Measurements from ENCODE around the gene KMT2B. TPM values are rescaled to one million over a fixed set of nuclear protein-coding genes. Genes with fewer than 3 reads are reported as not detected.

The KMT2B gene
- total RNA-seq, 4 donors from 2014 or later, result 33.1 to 74.7 (median 42.0) TPM

Other genes with a start within 250 kb of the KMT2B start
- over 10,000 TPM; 10,097 to 21,423 (median 15,501) TPM for gene KRTDAP, start 227.5 kb upstream of the KMT2B start, total RNA-seq
- gene DMKN, start 204.4 kb upstream of the KMT2B start, total RNA-seq, result 1,000 to 10,000 TPM; 5,221 to 8,616 (median 5,967) TPM
- 1,000 to 10,000 TPM; 1,839 to 3,070 (median 2,379) TPM for gene SBSN, start 189.7 kb upstream of the KMT2B start, total RNA-seq
- 1 to 10 TPM; 6.0 to 7.3 (median 6.2) TPM for gene GAPDHS, start 184.5 kb upstream of the KMT2B start, total RNA-seq
- gene TMEM147, start 172.4 kb upstream of the KMT2B start, total RNA-seq, result 100 to 1,000 TPM; 102 to 158 (median 130) TPM
- gene ATP4A, start 154.3 kb upstream of the KMT2B start, total RNA-seq, result not detected
- not detected for gene PMIS2, start 131.8 kb upstream of the KMT2B start, total RNA-seq
- gene HAUS5, start 105.3 kb upstream of the KMT2B start, total RNA-seq, result 10 to 100 TPM in 3 of 4 donors, 1 to 10 TPM in 1; 8.9 to 15.7 (median 12.2) TPM
- gene RBM42, start 89.0 kb upstream of the KMT2B start, total RNA-seq, result 10 to 100 TPM; 64.1 to 82.4 (median 75.5) TPM
- 1 to 10 TPM in 3 of 4 donors, not detected in 1; 1.2 to 1.8 (median 1.6) TPM for gene ETV2, start 76.3 kb upstream of the KMT2B start, total RNA-seq
- 100 to 1,000 TPM; 266 to 629 (median 309) TPM for gene COX6B1, start 69.7 kb upstream of the KMT2B start, total RNA-seq
- 10 to 100 TPM in 2 of 4 donors, 1 to 10 TPM in 2; 5.1 to 45.2 (median 16.5) TPM for gene UPK1A, start 51.5 kb upstream of the KMT2B start, total RNA-seq
- gene ZBTB32, start 13.4 kb upstream of the KMT2B start, total RNA-seq, result not detected
- gene IGFLR1, start 24.4 kb downstream of the KMT2B start, total RNA-seq, result 10 to 100 TPM in 1 of 4 donors, 1 to 10 TPM in 3; 1.4 to 11.3 (median 5.1) TPM
- 10 to 100 TPM; 12.6 to 20.0 (median 18.5) TPM for gene U2AF1L4, start 27.4 kb downstream of the KMT2B start, total RNA-seq
- 10 to 100 TPM; 13.7 to 47.4 (median 30.8) TPM for gene PSENEN, start 27.6 kb downstream of the KMT2B start, total RNA-seq
- 10 to 100 TPM in 2 of 4 donors, 1 to 10 TPM in 2; 4.7 to 15.0 (median 10.3) TPM for gene LIN37, start 30.6 kb downstream of the KMT2B start, total RNA-seq
- gene HSPB6, start 39.0 kb downstream of the KMT2B start, total RNA-seq, result 1 to 10 TPM; 2.5 to 9.4 (median 3.9) TPM
- gene PROSER3, start 40.2 kb downstream of the KMT2B start, total RNA-seq, result 10 to 100 TPM in 3 of 4 donors, 1 to 10 TPM in 1; 9.2 to 20.4 (median 12.9) TPM
- gene ARHGAP33, start 57.6 kb downstream of the KMT2B start, total RNA-seq, result 10 to 100 TPM in 2 of 4 donors, 1 to 10 TPM in 2; 3.6 to 25.7 (median 13.8) TPM
- not detected for gene PRODH2, start 94.8 kb downstream of the KMT2B start, total RNA-seq
- not detected for gene NPHS1, start 134.5 kb downstream of the KMT2B start, total RNA-seq
- under 1 TPM in 1 of 4 donors, not detected in 3; 0.32 TPM for gene KIRREL2, start 138.9 kb downstream of the KMT2B start, total RNA-seq
- 1 to 10 TPM; 1.6 to 5.6 (median 2.3) TPM for gene APLP1, start 150.6 kb downstream of the KMT2B start, total RNA-seq
- gene NFKBID, start 182.5 kb downstream of the KMT2B start, total RNA-seq, result 100 to 1,000 TPM in 1 of 4 donors, 10 to 100 TPM in 1, 1 to 10 TPM in 2; 5.9 to 476 (median 25.8) TPM
- gene HCST, start 184.5 kb downstream of the KMT2B start, total RNA-seq, result 1 to 10 TPM in 2 of 4 donors, under 1 TPM in 1, not detected in 1; 0.79 to 8.4 (median 4.4) TPM
- gene TYROBP, start 190.3 kb downstream of the KMT2B start, total RNA-seq, result 10 to 100 TPM; 25.7 to 29.9 (median 28.4) TPM
- gene LRFN3, start 218.4 kb downstream of the KMT2B start, total RNA-seq, result 10 to 100 TPM in 3 of 4 donors, 1 to 10 TPM in 1; 6.8 to 17.9 (median 11.4) TPM

Data from lower leg skin (tissue), 4 donors.